Liver (tissue), 2 donors: ENCODE results near the gene CHRNA5.

ENCODE experiments used
- CTCF ChIP-seq: fragments of 150-350 bp; IDR thresholded peaks from 2 replicates; pipeline ENCODE4 v1.5.1; 2017; ENCODE audit warnings: improper control_type of control experiment, low read depth, low read length; ENCODE audit not compliant: missing input control
- MAX ChIP-seq: IDR thresholded peaks from 2 replicates; pipeline ENCODE4 v1.6.1; 2016; ENCODE audit warnings: antibody characterized with exemption
- donor health status: healthy.

GRCh38 chr15:78615151-78615589 lies 49.9 kb downstream of the CHRNA5 start:
- TF ChIP-seq MAX (no peak), CTCF (no peak)
